ENCODE data around the gene KBTBD12.

DNA sequence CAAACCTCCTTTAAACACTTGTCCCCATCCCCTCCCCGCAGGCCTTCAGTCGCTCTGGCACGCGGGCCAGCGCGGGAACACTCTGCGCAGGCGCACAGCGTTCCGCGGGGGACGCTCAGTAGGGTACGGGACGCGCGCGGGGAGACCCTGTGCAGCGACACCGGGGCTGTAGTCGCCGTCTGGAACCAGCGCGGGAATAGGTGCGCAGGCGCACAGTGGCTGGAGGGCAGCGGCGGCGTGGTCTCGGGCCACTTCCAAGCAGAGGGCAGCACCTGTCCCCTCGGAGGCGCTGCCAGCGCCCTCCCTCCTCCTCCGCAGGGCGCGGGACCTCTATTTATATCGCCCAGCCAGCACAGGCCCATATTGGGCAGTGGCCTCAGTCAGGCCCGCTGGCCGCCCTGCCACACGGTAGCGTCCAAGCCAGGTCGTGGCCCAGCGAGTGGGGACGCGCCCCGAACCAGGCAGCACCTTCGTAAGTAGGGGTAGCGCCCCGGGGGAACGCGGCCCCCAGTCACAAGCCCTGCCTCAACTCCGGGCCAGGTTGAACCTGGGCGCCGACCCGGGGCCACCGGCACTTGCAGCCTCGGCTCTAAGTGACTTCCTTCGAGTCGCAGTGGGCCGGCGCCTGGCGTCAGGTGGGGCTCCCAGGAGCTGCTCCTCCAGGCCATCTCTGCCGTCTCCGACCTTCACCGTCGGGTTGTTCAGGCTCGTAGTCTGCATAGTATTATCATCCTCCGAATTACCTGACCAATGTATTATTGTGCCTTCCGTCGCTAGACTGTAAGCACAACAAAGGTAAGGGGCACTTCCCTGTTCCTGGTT is at the start of gene KBTBD12:
- no peak for TF ChIP-seq TCF7L2 (IDR thresholded peaks at IDR 0.05; ENCODE audit: borderline replicate concordance, extremely low read depth, insufficient read depth, insufficient read length)
- no peak for TF ChIP-seq SRF (IDR thresholded peaks at IDR 0.05; ENCODE audit: low read depth)
- TF ChIP-seq POLR2AphosphoS5 (IDR thresholded peaks at IDR 0.05; ENCODE audit: low read depth, low read length): no peak
- no peak for TF ChIP-seq SIN3A (IDR thresholded peaks at IDR 0.05; ENCODE audit: low read depth)
- TF ChIP-seq, protein P1, sequence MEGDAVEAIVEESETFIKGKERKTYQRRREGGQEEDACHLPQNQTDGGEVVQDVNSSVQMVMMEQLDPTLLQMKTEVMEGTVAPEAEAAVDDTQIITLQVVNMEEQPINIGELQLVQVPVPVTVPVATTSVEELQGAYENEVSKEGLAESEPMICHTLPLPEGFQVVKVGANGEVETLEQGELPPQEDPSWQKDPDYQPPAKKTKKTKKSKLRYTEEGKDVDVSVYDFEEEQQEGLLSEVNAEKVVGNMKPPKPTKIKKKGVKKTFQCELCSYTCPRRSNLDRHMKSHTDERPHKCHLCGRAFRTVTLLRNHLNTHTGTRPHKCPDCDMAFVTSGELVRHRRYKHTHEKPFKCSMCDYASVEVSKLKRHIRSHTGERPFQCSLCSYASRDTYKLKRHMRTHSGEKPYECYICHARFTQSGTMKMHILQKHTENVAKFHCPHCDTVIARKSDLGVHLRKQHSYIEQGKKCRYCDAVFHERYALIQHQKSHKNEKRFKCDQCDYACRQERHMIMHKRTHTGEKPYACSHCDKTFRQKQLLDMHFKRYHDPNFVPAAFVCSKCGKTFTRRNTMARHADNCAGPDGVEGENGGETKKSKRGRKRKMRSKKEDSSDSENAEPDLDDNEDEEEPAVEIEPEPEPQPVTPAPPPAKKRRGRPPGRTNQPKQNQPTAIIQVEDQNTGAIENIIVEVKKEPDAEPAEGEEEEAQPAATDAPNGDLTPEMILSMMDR (IDR thresholded peaks at IDR 0.05 in 2 of 3, conservative IDR thresholded peaks at IDR 0.05 in 1 of 3; ENCODE audit: borderline replicate concordance in 1 of 3, insufficient read depth in 1 of 3, low read depth in 2 of 3, low read length in 2 of 3): no peak
- no peak for TF ChIP-seq POLR2A (IDR thresholded peaks at IDR 0.05; ENCODE audit: borderline replicate concordance, extremely low read depth, insufficient read depth, insufficient read length)
- no peak for TF ChIP-seq EZH2 (IDR thresholded peaks at IDR 0.05)
- TF ChIP-seq ZNF274 (IDR thresholded peaks at IDR 0.05; ENCODE audit: low read depth, low read length): no peak
- TF ChIP-seq, protein P2, sequence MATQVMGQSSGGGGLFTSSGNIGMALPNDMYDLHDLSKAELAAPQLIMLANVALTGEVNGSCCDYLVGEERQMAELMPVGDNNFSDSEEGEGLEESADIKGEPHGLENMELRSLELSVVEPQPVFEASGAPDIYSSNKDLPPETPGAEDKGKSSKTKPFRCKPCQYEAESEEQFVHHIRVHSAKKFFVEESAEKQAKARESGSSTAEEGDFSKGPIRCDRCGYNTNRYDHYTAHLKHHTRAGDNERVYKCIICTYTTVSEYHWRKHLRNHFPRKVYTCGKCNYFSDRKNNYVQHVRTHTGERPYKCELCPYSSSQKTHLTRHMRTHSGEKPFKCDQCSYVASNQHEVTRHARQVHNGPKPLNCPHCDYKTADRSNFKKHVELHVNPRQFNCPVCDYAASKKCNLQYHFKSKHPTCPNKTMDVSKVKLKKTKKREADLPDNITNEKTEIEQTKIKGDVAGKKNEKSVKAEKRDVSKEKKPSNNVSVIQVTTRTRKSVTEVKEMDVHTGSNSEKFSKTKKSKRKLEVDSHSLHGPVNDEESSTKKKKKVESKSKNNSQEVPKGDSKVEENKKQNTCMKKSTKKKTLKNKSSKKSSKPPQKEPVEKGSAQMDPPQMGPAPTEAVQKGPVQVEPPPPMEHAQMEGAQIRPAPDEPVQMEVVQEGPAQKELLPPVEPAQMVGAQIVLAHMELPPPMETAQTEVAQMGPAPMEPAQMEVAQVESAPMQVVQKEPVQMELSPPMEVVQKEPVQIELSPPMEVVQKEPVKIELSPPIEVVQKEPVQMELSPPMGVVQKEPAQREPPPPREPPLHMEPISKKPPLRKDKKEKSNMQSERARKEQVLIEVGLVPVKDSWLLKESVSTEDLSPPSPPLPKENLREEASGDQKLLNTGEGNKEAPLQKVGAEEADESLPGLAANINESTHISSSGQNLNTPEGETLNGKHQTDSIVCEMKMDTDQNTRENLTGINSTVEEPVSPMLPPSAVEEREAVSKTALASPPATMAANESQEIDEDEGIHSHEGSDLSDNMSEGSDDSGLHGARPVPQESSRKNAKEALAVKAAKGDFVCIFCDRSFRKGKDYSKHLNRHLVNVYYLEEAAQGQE (IDR thresholded peaks at IDR 0.05; ENCODE audit: low read depth): no peak
- no peak for TF ChIP-seq JUND (IDR thresholded peaks at IDR 0.05)
- no peak for TF ChIP-seq RAD21 (IDR thresholded peaks at IDR 0.05; ENCODE audit: low read depth)
- TF ChIP-seq EGR1 (IDR thresholded peaks at IDR 0.05; ENCODE audit: low read depth): no peak
- TF ChIP-seq SP1 (IDR thresholded peaks at IDR 0.05; ENCODE audit: low read depth): no peak
- TF ChIP-seq CEBPB (IDR thresholded peaks at IDR 0.05; ENCODE audit: low read depth): no peak

Data from HCT116 (cell line).